Loucy (cell line): ENCODE results near the gene RPL41.
A peak's percentile ranks its signal among the peaks of the same experiment; 100 is the strongest.

Experiments used
- EZH2phosphoT487 ChIP-seq: fragments of 200-600 bp; IDR thresholded peaks from 2 replicates; pipeline ENCODE4 v1.6.1; 2018; ENCODE audit warnings: antibody characterized with exemption, mild to moderate bottlenecking, moderate library complexity, borderline replicate concordance
- TF ChIP-seq, protein P1 (sequence below): fragments of 200-600 bp; sonication (generic); conservative IDR thresholded peaks from 2 replicates; pipeline ENCODE4 v1.5.1; 2014; ENCODE audit warnings: mild to moderate bottlenecking, antibody characterized with exemption, low read length

GRCh38 chr12:56078931-56079722 is 37.3 kb upstream of the RPL41 start:
- TF ChIP-seq, protein P1, sequence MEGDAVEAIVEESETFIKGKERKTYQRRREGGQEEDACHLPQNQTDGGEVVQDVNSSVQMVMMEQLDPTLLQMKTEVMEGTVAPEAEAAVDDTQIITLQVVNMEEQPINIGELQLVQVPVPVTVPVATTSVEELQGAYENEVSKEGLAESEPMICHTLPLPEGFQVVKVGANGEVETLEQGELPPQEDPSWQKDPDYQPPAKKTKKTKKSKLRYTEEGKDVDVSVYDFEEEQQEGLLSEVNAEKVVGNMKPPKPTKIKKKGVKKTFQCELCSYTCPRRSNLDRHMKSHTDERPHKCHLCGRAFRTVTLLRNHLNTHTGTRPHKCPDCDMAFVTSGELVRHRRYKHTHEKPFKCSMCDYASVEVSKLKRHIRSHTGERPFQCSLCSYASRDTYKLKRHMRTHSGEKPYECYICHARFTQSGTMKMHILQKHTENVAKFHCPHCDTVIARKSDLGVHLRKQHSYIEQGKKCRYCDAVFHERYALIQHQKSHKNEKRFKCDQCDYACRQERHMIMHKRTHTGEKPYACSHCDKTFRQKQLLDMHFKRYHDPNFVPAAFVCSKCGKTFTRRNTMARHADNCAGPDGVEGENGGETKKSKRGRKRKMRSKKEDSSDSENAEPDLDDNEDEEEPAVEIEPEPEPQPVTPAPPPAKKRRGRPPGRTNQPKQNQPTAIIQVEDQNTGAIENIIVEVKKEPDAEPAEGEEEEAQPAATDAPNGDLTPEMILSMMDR, result peak; percentile 59
- TF ChIP-seq EZH2phosphoT487, result no peak
